Sigmoid colon (tissue), 3 donors: ENCODE results near the gene TRIM9.

Source experiments
- POLR2A ChIP-seq, 2 donors: fragments of 450-650 bp; IDR thresholded peaks; one replicate each; pipeline ENCODE4 v1.6.1; 2016; ENCODE audit warnings: antibody characterized with exemption in 2 of 2, mild to moderate bottlenecking in 2 of 2, moderate library complexity in 2 of 2
- TF ChIP-seq, protein P1 (sequence below), 4 experiments: fragments of 450-650 bp in 3 of 4; fragments of 200-600 bp in 1 of 4; IDR thresholded peaks; one replicate each; pipeline ENCODE4 v1.5.1; 2016 to 2019; ENCODE audit warnings: antibody characterized with exemption in 4 of 4, mild to moderate bottlenecking in 3 of 4, moderate library complexity in 2 of 4

GRCh38 chr14:51073731-51074130 is 21.2 kb downstream of the TRIM9 start:
- TF ChIP-seq, protein P1, sequence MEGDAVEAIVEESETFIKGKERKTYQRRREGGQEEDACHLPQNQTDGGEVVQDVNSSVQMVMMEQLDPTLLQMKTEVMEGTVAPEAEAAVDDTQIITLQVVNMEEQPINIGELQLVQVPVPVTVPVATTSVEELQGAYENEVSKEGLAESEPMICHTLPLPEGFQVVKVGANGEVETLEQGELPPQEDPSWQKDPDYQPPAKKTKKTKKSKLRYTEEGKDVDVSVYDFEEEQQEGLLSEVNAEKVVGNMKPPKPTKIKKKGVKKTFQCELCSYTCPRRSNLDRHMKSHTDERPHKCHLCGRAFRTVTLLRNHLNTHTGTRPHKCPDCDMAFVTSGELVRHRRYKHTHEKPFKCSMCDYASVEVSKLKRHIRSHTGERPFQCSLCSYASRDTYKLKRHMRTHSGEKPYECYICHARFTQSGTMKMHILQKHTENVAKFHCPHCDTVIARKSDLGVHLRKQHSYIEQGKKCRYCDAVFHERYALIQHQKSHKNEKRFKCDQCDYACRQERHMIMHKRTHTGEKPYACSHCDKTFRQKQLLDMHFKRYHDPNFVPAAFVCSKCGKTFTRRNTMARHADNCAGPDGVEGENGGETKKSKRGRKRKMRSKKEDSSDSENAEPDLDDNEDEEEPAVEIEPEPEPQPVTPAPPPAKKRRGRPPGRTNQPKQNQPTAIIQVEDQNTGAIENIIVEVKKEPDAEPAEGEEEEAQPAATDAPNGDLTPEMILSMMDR (IDR thresholded peaks at IDR 0.05), result no peak
- TF ChIP-seq POLR2A (IDR thresholded peaks at IDR 0.05), result no peak
